ENCODE data around the gene CAP1. TPM values are rescaled to one million over a fixed set of nuclear protein-coding genes. Genes with fewer than 3 reads are reported as not detected.

Gene CAP1
- total RNA-seq, 4 donors from 2014 or later, result 102 to 154 (median 123) TPM

DNA sequence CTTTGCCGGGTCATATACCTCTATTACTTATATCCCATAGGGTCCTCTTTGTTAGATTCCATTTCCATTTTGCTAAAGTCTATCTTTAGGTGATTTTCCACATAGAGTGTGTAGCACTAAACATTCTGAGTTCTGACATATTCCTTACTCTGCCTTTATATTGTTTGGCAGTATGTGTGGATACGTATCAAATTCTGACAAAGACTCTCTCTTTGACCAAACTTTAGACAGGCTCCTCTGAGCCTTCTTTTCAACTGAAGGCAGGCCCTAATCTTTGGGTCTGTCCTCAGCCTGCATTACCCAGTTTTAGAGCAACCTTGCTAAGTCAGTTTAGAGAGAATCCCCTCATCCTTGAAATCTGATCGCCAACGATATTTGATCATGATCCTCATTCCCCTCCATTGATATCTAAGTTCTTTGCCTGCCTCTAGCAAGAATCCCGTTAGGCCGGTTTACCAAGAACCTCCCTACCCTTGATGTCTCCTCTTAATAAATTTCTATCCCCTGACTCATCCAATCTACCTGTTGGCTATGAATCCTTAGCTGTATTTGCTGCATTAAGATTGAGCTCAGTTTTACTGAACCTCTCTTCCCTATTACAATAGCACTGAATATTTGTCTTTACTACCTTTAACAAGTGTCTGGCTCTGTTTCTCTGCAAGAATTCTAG is 66.9 kb downstream of the CAP1 start:
- no peak for DNase-seq (ENCODE audit: low spot score in 2 of 2)
- WGBS, result 60% methylated on average over 6 of the region's 6 CpGs
- no peaks in the 10 kb centered on the region for H3K9me3 ChIP-seq
- no peaks in the 10 kb centered on the region for H3K36me3 ChIP-seq
- TF ChIP-seq POLR2A (IDR thresholded peaks at IDR 0.05) (no peak), POLR2AphosphoS5 (IDR thresholded peaks at IDR 0.05) (no peak), EP300 (IDR thresholded peaks at IDR 0.05) (no peak), CTCF (IDR thresholded peaks at IDR 0.05) (no peak)
- peak overlapping the region; percentile 20 for H3K27ac ChIP-seq
- no peaks in the 10 kb centered on the region for H3K27me3 ChIP-seq
- peaks cover 7% of the 10 kb centered on the region for H3K4me1 ChIP-seq
- no peak overlapping the region for H3K4me3 ChIP-seq

GRCh38 chr1:40110389-40110788 is 69.9 kb downstream of the CAP1 start:
- TF ChIP-seq POLR2A (IDR thresholded peaks at IDR 0.05) (no peak), EP300 (IDR thresholded peaks at IDR 0.05) (no peak)
- H3K4me3 ChIP-seq, result no peak overlapping the region
- no peak for DNase-seq (ENCODE audit: low spot score in 2 of 2)

DNA sequence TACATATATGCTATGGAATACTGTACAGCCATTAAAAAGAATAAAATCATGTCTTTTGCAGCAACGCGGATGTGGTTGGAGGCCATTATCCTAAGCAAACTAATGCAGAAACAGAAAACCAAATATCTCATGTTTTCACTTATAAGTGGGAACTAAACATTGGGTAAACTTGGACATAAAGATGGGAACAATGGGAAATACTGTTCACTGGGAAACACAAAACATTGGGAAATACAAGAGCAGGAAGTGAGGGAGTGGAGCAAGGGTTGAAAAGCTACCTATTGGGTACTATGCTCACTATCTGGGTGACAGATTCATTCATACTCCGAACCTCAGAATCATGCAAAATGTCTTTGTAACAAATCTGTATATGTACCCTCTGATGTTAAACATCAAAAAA is 73.9 kb downstream of the CAP1 start:
- no peak overlapping the region for H3K27ac ChIP-seq
- peaks cover 10% of the 10 kb centered on the region for H3K27me3 ChIP-seq
- WGBS, result 87% methylated on average over 3 of the region's 3 CpGs
- no peaks in the 10 kb centered on the region for H3K9me3 ChIP-seq
- no peaks in the 10 kb centered on the region for H3K36me3 ChIP-seq
- H3K4me1 ChIP-seq, result no peaks in the 10 kb centered on the region
- DNase-seq (ENCODE audit: low spot score in 2 of 2), result no peak
- H3K4me3 ChIP-seq, result no peak overlapping the region
- TF ChIP-seq POLR2AphosphoS5 (IDR thresholded peaks at IDR 0.05) (no peak), CTCF (IDR thresholded peaks at IDR 0.05) (no peak), EP300 (IDR thresholded peaks at IDR 0.05) (no peak), POLR2A (IDR thresholded peaks at IDR 0.05) (no peak)

More at GRCh38 chr1:40110389-40110788, 69.9 kb downstream of the CAP1 start:
- peaks cover 5% of the 10 kb centered on the region for H3K27me3 ChIP-seq
- H3K36me3 ChIP-seq, result no peaks in the 10 kb centered on the region
- no peaks in the 10 kb centered on the region for H3K9me3 ChIP-seq
- peaks cover 7% of the 10 kb centered on the region for H3K4me1 ChIP-seq
- no peak overlapping the region for H3K27ac ChIP-seq

DNA sequence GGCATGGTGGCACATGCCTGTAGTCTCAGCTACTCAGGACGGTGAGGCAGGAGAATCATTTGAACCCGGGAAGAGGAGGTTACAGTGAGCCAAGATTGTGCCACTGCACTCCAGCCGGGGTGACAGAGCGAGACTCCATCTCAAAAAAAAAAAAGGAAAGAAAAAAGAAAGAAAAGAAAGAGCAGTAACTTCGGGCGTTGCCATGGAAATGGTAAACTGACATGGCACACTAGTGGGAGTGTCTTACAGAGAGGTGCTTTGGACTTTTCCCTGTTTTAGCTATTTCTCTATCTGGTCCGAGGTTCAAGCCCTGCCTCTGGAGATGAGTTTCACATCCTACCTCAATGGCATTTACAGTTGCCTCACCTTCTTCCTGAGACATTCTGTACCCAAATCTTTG is 79.6 kb downstream of the CAP1 start:
- H3K4me1 ChIP-seq, result no peaks in the 10 kb centered on the region
- DNase-seq (ENCODE audit: low spot score in 2 of 2), result no peak
- 85% methylated on average over 7 of the region's 7 CpGs for WGBS

More for the DNA sequence above, 79.6 kb downstream of the CAP1 start:
- Histone ChIP-seq H3K27ac (no peak overlapping the region), H3K9me3 (no peaks in the 10 kb centered on the region), H3K4me3 (no peak overlapping the region), H3K36me3 (no peaks in the 10 kb centered on the region), H3K27me3 (peaks cover 12% of the 10 kb centered on the region)
- TF ChIP-seq EP300 (IDR thresholded peaks at IDR 0.05) (no peak), POLR2A (IDR thresholded peaks at IDR 0.05) (no peak)

Other genes with a start within 250 kb of the CAP1 start
- 10 to 100 TPM; 14.1 to 50.7 (median 31.2) TPM for gene TRIT1, start 157.2 kb upstream of the CAP1 start, total RNA-seq
- 100 to 1,000 TPM in 2 of 4 donors, 10 to 100 TPM in 2; 62.7 to 131 (median 95.1) TPM for gene MYCL, start 138.8 kb upstream of the CAP1 start, total RNA-seq
- gene MFSD2A, start 85.6 kb upstream of the CAP1 start, total RNA-seq, result 100 to 1,000 TPM; 169 to 416 (median 303) TPM
- 10 to 100 TPM; 33.5 to 57.7 (median 42.6) TPM for gene PPT1, start 56.5 kb downstream of the CAP1 start, total RNA-seq
- 10 to 100 TPM; 17.3 to 32.9 (median 21.3) TPM for gene RLF, start 120.7 kb downstream of the CAP1 start, total RNA-seq
- gene TMCO2, start 207.2 kb downstream of the CAP1 start, total RNA-seq, result not detected
- gene ZMPSTE24, start 217.5 kb downstream of the CAP1 start, total RNA-seq, result 10 to 100 TPM; 30.3 to 42.2 (median 34.9) TPM